Measurements from ENCODE around the gene DNAJC27.
A peak's percentile ranks its signal among the peaks of the same experiment; 100 is the strongest.

DNA sequence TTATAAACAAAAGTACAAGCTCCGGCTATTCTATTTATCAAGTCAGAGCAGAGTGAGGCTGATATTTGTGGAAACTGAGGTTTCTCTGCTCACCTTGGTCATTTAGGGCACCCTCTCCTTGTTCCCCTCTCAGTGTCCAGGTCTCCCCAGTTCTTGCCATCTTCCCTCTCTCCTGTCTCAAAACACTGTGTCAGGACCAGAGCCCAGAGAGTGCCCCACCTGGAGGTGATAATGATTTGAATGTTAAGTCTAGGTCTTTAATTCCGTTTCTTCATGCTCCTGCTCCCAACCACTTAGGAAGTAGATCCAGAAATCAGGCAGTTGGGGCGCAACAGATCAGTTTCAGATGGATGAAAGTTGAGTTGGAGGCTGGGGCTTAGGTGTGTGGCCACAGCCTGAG, 42.5 kb downstream of the DNAJC27 start:
- TF ChIP-seq, protein P1, sequence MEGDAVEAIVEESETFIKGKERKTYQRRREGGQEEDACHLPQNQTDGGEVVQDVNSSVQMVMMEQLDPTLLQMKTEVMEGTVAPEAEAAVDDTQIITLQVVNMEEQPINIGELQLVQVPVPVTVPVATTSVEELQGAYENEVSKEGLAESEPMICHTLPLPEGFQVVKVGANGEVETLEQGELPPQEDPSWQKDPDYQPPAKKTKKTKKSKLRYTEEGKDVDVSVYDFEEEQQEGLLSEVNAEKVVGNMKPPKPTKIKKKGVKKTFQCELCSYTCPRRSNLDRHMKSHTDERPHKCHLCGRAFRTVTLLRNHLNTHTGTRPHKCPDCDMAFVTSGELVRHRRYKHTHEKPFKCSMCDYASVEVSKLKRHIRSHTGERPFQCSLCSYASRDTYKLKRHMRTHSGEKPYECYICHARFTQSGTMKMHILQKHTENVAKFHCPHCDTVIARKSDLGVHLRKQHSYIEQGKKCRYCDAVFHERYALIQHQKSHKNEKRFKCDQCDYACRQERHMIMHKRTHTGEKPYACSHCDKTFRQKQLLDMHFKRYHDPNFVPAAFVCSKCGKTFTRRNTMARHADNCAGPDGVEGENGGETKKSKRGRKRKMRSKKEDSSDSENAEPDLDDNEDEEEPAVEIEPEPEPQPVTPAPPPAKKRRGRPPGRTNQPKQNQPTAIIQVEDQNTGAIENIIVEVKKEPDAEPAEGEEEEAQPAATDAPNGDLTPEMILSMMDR (IDR thresholded peaks at IDR 0.05) = peak in 1 of 6 experiments; percentile 7
- no peak for TF ChIP-seq POLR2A (IDR thresholded peaks at IDR 0.05)
